Endometrium (tissue), 2 donors: ENCODE measurements around the gene ZBTB12.
"Not testable (repeated sequence)": the region's sequence is repeated elsewhere in the genome, so short reads cannot be mapped to it uniquely, and the experiment has no call there.

Experiments used
- FAIRE-seq: peaks from 2 replicates; lab custom pipeline; 2012; peaks lifted over from hg19 to GRCh38; lab: Jason Lieb, UNC
- donor health status: control.
- donor health status: control.

ZBTB12 gene, protein sequence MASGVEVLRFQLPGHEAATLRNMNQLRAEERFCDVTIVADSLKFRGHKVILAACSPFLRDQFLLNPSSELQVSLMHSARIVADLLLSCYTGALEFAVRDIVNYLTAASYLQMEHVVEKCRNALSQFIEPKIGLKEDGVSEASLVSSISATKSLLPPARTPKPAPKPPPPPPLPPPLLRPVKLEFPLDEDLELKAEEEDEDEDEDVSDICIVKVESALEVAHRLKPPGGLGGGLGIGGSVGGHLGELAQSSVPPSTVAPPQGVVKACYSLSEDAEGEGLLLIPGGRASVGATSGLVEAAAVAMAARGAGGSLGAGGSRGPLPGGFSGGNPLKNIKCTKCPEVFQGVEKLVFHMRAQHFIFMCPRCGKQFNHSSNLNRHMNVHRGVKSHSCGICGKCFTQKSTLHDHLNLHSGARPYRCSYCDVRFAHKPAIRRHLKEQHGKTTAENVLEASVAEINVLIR

DNA sequence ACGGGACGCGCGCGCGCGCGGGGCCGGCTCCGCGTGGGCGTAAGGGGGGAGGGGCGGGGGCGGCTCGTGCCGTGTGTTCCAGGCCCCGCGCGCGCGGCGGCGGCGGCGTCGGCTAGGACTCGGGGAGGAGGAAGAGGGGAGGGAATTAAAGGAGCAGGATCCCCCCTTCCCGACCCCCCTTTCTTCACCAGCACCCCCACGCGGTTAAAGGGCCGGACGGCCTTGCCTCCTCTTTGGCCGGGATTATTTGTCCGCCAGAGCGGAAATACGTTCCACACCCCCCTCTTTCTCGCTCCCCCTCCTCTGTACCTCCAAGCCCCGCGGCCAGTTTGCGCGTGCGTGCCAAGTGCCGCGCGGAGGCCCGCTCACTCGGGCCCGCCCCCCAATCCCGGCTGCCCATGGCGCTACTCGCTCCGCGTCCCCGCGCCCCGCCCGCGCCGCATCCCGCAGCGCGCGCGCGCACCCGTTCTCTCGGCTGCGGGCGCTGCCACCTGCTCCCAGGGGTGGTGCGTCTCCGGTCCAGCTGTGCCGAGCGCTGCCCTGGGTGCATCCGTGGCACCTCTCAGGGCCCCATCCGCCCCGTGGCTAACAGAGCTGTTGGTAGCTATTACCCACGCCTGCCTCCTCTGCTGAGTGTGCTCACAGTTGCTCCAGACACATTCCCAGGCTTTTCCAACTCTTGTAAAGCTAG, at the start of gene ZBTB12:
Gene ZBTB12 (minus strand): TSS at position 134 of the 691 bp plus-strand sequence. CDS start 781 bp downstream, outside the sequence.
- FAIRE-seq: no peak

DNA sequence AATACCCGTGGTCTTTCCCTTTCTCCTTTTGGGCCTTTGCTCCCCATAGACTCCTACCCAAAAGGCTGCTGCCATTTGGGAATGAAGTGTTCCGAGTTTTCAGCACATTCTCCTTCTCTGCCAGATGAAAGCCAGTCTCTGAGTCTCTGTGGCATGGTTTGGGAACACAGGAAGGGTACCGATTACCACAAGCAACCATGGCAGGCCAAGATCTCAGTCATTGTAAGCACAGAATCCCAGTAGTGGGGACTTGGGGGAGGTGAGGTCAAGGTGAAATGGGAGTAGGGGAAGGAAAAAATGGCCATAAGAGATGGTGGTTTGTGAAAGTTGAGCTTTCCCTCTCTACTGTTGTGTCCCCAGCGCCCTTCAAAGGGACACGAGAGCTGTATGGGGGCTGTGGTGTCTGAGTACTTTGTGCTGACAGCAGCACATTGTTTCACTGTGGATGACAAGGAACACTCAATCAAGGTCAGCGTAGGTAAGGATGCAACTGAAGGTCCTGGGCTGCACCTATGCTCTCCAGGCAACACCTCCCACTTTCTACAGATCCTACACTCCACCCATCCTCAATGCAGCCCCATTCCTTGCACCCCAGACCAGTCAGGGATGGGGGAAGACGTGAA, 48.2 kb upstream of the ZBTB12 start:
- no peak for FAIRE-seq

DNA sequence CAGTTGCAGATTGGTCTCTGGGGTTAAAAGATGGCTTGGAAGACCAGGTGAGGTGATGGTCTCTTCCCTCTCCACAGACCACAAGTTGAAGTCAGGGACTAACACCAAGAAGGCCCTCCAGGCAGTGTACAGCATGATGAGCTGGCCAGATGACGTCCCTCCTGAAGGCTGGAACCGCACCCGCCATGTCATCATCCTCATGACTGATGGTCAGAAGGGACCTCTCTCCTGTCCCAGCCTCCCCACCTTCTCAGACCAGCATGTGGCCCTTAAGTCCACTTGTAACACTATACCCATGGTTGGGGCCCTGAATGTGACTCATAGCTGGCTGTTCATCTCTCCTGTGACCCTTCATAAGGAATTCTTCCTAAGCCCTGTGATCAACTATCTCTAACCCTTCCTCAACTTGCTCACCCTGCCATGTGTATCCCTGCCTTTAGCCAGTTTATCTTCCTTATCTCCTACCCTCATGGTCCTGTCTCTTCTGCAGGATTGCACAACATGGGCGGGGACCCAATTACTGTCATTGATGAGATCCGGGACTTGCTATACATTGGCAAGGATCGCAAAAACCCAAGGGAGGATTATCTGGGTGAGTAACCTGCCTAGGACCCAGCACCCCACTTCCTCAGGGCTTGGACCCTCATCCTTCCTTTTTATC, 47.0 kb upstream of the ZBTB12 start:
- FAIRE-seq: no peak

- FAIRE-seq: no peak
Measured at GRCh38 chr6:31948306-31948705, 46.4 kb upstream of the ZBTB12 start.

- FAIRE-seq: no peak
Measured at GRCh38 chr6:31947864-31948263, 46.0 kb upstream of the ZBTB12 start.

DNA sequence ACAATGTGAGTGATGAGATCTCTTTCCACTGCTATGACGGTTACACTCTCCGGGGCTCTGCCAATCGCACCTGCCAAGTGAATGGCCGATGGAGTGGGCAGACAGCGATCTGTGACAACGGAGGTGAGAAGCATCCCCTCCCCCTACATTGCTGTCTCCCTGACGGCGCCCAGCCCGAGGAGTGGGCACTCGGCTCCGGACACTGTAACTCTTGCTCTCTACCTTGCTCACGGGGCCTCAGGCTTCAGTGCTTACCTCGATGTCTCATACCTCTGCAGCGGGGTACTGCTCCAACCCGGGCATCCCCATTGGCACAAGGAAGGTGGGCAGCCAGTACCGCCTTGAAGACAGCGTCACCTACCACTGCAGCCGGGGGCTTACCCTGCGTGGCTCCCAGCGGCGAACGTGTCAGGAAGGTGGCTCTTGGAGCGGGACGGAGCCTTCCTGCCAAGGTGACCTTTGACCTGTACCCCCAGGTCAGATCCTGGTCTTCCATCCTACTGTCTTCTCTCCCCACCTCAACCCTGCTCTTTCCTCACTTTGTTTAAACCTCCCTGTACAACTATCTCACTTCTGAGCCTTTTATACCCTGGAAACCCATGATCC, 45.3 kb upstream of the ZBTB12 start:
- no peak for FAIRE-seq

DNA sequence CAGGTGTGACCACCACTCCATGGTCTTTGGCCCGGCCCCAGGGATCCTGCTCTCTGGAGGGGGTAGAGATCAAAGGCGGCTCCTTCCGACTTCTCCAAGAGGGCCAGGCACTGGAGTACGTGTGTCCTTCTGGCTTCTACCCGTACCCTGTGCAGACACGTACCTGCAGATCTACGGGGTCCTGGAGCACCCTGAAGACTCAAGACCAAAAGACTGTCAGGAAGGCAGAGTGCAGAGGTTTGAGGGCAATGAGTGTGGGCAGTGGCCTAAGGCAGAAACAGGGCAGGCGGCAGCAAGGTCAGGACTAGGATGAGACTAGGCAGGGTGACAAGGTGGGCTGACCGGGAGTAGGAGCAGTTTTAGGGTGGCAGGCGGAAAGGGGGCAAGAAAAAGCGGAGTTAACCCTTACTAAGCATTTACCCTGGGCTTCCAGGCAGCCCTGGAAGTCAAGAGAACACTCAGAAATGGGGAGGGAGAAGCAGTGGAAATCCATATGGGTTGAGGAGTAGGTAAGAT, 44.5 kb upstream of the ZBTB12 start:
- no peak for FAIRE-seq

GRCh38 chr6:31945507-31946369, 43.9 kb upstream of the ZBTB12 start, which contains the start of gene CFB:
TSS of gene CFB (plus strand) at chr6:31946095. CDS start at chr6:31946222, 127 bp downstream.
- no peak for FAIRE-seq

DNA sequence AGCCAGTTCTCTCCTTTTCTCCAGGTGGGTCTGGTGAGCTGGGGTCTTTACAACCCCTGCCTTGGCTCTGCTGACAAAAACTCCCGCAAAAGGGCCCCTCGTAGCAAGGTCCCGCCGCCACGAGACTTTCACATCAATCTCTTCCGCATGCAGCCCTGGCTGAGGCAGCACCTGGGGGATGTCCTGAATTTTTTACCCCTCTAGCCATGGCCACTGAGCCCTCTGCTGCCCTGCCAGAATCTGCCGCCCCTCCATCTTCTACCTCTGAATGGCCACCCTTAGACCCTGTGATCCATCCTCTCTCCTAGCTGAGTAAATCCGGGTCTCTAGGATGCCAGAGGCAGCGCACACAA, 43.2 kb upstream of the ZBTB12 start:
- no peak for FAIRE-seq

DNA sequence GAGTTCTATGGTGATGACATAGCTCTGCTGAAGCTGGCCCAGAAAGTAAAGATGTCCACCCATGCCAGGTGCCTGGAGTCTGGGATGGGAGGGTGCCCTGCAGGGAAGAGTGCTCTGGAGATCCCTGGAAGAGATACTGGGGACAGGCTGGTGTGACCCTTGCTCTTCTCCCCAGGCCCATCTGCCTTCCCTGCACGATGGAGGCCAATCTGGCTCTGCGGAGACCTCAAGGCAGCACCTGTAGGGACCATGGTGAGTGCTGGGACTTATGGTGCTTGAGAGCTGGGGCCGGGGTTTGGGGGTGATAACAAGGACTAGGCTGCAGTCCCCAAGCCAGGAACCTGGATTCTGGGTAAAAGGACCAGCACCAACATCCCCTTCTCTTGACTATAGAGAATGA, 41.9 kb upstream of the ZBTB12 start:
- FAIRE-seq: no peak

DNA sequence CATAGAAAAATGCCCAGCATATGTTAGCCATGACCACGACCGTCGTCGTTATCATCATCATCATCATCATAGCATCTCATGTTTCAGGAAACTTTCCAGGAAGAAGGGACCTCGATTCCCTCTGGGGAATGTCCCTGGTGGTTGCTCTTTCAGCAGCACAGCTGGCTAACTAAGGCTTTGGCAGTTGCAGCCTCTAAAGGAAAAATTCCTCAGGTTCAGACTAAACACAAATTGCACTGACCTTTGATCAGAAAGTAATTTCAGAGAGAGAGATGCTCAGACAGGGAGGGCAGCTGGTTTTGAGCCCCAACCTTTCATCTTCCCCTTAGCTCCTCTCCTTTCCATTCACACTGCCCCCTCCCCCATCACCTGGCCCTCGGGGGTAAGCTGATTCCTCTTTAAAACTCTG, 38.4 kb upstream of the ZBTB12 start:
- no peak for FAIRE-seq

DNA sequence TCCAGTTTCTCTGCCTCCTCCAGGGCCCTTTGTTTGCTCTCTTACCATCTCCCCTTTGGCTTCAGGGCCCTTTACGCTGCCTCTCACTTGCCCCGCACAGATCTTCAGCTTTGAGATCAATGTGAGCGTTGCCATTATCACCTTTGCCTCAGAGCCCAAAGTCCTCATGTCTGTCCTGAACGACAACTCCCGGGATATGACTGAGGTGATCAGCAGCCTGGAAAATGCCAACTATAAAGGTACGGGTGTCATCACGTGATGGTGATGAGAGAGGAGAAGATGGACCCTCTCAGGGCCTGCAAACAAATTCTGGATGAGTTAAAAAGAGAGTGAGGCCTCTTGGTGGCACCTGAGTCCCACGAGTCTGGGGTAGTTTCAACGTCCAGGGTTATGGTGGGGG, 33.9 kb upstream of the ZBTB12 start:
- FAIRE-seq: no peak

- FAIRE-seq: no peak
Measured at GRCh38 chr6:31935021-31935420, 33.1 kb upstream of the ZBTB12 start.

- no peak for FAIRE-seq
Measured at GRCh38 chr6:31933537-31933936, 31.7 kb upstream of the ZBTB12 start.

DNA sequence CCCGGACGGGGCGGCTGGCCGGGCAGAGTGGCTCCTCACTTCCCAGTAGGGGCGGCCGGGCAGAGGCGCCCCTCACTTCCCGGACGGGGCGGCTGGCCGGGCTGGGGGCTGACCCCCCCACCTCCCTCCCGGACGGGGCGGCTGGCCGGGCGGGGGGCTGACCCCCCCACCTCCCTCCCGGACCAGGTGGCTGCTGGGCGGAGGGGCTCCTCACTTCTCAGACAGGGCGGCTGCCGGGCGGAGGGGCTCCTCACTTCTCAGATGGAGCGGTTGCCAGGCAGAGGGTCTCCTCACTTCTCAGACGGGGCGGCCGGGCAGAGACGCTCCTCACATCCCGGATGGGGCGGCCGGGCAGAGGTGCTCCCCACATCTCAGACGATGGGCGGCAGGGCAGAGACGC, 30.3 kb upstream of the ZBTB12 start:
- not testable (repeated sequence) for FAIRE-seq

DNA sequence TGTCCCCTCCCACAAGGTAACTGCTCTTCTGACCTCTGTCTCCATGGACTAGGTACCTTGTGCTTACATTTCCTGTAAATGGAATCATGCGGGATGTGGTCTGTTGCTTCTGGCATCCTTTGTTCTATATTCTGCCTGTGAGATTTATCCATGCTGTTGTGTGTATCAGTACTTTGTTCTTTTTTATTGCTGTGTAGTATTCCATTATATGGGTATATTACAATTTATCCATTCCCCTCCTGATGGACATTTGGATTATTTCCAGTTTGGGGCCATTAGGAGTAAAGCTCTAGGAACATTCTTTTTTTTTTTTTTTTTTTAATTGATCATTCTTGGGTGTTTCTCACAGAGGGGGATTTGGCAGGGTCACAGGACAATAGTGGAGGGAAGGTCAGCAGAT, 29.1 kb upstream of the ZBTB12 start:
- FAIRE-seq: no peak

GRCh38 chr6:31928672-31928939, 26.7 kb upstream of the ZBTB12 start:
- no peak for FAIRE-seq

DNA sequence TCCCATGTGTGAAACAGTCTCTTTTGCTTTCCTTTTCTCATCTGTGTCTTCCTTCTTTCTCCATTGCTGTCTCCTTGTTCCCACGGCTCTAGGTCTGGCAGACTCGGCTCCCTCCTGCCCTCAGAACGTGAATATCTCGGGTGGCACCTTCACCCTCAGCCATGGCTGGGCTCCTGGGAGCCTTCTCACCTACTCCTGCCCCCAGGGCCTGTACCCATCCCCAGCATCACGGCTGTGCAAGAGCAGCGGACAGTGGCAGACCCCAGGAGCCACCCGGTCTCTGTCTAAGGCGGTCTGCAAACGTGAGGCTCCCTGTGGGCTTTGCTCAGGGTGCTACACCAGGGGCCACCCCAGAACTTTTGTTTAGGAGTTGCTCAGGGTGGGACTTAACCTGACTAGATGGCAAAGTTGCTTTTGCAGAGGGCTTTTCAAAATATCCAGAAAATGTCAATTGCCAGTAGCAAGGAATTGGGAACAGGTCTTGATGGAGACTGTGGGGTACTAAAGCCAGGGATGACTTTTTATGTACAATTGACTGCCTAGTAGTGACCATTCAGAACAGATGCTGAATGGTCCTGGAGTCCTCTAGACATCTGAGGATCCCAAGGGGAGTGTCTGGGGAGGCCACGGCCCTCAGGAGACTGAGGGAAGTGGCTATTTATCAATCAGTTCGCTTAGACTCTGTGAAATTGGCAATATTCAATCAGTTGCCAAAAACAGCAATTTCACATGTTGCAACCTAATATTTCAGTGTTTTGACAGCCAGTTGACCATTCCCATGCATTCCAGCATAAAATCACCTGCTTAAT, 26.2 kb upstream of the ZBTB12 start:
- FAIRE-seq: no peak

- FAIRE-seq: no peak
Measured at GRCh38 chr6:31927242-31927862, 25.5 kb upstream of the ZBTB12 start, which contains the start of gene C2. TSS of gene C2 (plus strand) at chr6:31927717. CDS start at chr6:31927753, 36 bp downstream.

- no peak for FAIRE-seq
Measured at GRCh38 chr6:31922942-31923341, 21.1 kb upstream of the ZBTB12 start.
